ENCODE data around the gene INHBE. TPM values are rescaled to one million over a fixed set of nuclear protein-coding genes. Genes with fewer than 3 reads are reported as not detected.

INHBE gene
- total RNA-seq, 1 donor from 2014 or later, result 0.26 TPM

- TF ChIP-seq, protein P1, sequence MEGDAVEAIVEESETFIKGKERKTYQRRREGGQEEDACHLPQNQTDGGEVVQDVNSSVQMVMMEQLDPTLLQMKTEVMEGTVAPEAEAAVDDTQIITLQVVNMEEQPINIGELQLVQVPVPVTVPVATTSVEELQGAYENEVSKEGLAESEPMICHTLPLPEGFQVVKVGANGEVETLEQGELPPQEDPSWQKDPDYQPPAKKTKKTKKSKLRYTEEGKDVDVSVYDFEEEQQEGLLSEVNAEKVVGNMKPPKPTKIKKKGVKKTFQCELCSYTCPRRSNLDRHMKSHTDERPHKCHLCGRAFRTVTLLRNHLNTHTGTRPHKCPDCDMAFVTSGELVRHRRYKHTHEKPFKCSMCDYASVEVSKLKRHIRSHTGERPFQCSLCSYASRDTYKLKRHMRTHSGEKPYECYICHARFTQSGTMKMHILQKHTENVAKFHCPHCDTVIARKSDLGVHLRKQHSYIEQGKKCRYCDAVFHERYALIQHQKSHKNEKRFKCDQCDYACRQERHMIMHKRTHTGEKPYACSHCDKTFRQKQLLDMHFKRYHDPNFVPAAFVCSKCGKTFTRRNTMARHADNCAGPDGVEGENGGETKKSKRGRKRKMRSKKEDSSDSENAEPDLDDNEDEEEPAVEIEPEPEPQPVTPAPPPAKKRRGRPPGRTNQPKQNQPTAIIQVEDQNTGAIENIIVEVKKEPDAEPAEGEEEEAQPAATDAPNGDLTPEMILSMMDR (IDR thresholded peaks at IDR 0.05; ENCODE audit: insufficient read depth, low read length, severe bottlenecking), result no peak
- no peaks in the 10 kb centered on the region for H3K36me3 ChIP-seq (ENCODE audit: control insufficient read depth, insufficient read depth, low read length)
- FAIRE-seq, result no peak
- no peak for DNase-seq (ENCODE audit: low read depth)
- no peak overlapping the region for H3K4me3 ChIP-seq (ENCODE audit: low read depth, low read length)
- peaks cover 22% of the 10 kb centered on the region for H3K27me3 ChIP-seq (ENCODE audit: control insufficient read depth, insufficient read depth, low read length)
Observed at GRCh38 chr12:57469296-57470164, 14.4 kb downstream of the INHBE start.

GRCh38 chr12:57470286-57470969, 15.3 kb downstream of the INHBE start:
- Histone ChIP-seq H3K36me3 (ENCODE audit: control insufficient read depth, insufficient read depth, low read length) (no peaks in the 10 kb centered on the region), H3K4me3 (ENCODE audit: low read depth, low read length) (no peak overlapping the region), H3K27me3 (ENCODE audit: control insufficient read depth, insufficient read depth, low read length) (peaks cover 31% of the 10 kb centered on the region)
- TF ChIP-seq, protein P1 (IDR thresholded peaks at IDR 0.05; ENCODE audit: insufficient read depth, low read length, severe bottlenecking), result no peak
- DNase-seq (ENCODE audit: low read depth), result no peak
- no peak for FAIRE-seq

DNA sequence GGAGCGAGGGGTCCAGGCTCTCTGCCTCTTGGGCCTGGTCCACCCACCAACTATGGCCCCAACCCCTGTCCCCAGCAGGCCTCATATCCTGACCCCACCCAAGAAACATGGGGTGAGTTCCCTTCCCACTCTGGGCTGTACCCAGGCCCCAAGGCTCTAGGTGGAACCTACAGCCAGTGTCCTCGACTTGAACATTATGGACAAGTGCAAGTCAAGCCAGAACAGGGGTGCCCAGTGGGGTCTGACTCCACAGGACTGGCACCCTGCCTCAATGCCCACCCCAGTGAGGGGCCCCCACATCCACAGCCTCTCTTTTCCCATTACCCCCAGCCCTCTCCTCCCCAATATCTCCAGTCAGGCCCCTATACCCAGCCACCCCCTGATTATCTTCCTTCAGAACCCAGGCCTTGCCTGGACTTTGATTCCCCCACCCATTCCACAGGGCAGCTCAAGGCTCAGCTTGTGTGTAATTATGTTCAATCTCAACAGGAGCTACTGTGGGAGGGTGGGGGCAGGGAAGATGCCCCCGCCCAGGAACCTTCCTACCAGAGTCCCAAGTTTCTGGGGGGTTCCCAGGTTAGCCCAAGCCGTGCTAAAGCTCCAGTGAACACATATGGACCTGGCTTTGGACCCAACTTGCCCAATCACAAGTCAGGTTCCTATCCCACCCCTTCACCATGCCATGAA, 16.0 kb downstream of the INHBE start:
- no peaks in the 10 kb centered on the region for H3K36me3 ChIP-seq (ENCODE audit: control insufficient read depth, insufficient read depth, low read length)
- TF ChIP-seq, protein P1 (IDR thresholded peaks at IDR 0.05; ENCODE audit: insufficient read depth, low read length, severe bottlenecking), result no peak
- H3K27me3 ChIP-seq (ENCODE audit: control insufficient read depth, insufficient read depth, low read length), result peaks cover 37% of the 10 kb centered on the region
- FAIRE-seq (no peak), DNase-seq (ENCODE audit: low read depth) (no peak)
- H3K4me3 ChIP-seq (ENCODE audit: low read depth, low read length), result no peak overlapping the region

- Histone ChIP-seq H3K36me3 (ENCODE audit: control insufficient read depth, insufficient read depth, low read length) (no peaks in the 10 kb centered on the region), H3K27me3 (ENCODE audit: control insufficient read depth, insufficient read depth, low read length) (peaks cover 41% of the 10 kb centered on the region), H3K4me3 (ENCODE audit: low read depth, low read length) (no peak overlapping the region)
- DNase-seq (ENCODE audit: low read depth) (no peak), FAIRE-seq (peak; percentile 68)
- TF ChIP-seq, protein P1 (IDR thresholded peaks at IDR 0.05; ENCODE audit: insufficient read depth, low read length, severe bottlenecking), result no peak
Observed at GRCh38 chr12:57471661-57472060, 16.6 kb downstream of the INHBE start.

- no peak for DNase-seq (ENCODE audit: low read depth)
- no peak for FAIRE-seq
- TF ChIP-seq, protein P1 (IDR thresholded peaks at IDR 0.05; ENCODE audit: insufficient read depth, low read length, severe bottlenecking), result no peak
- Histone ChIP-seq H3K27me3 (ENCODE audit: control insufficient read depth, insufficient read depth, low read length) (peaks cover 44% of the 10 kb centered on the region), H3K36me3 (ENCODE audit: control insufficient read depth, insufficient read depth, low read length) (no peaks in the 10 kb centered on the region), H3K4me3 (ENCODE audit: low read depth, low read length) (no peak overlapping the region)
Observed at GRCh38 chr12:57472391-57472790, 17.3 kb downstream of the INHBE start.

Measured in bronchial epithelial cell (primary cell).